ENCODE measurements around the gene ARL9.

DNA sequence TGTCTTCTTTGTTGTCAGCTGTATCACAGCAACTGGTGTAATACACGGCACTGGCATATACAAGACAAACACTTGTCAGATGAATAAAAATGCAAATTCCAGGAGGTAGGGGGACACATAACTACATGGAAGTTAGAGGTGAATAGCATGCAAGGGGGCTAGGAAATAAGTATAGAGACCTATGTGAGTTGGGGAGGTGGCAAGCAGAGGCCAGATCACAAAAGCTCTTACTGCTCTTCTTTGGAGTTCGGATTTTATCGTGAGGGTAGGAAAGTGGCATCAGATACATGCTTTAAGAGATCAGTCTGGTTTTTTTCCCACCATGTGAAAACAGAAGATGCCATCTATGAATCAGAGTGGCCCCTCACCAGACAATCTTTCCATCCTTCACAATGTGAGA is 41.0 kb upstream of the ARL9 start:
- TF ChIP-seq POLR2A (IDR thresholded peaks at IDR 0.05) (no peak), EP300 (IDR thresholded peaks at IDR 0.05) (no peak)
- TF ChIP-seq, protein P1, sequence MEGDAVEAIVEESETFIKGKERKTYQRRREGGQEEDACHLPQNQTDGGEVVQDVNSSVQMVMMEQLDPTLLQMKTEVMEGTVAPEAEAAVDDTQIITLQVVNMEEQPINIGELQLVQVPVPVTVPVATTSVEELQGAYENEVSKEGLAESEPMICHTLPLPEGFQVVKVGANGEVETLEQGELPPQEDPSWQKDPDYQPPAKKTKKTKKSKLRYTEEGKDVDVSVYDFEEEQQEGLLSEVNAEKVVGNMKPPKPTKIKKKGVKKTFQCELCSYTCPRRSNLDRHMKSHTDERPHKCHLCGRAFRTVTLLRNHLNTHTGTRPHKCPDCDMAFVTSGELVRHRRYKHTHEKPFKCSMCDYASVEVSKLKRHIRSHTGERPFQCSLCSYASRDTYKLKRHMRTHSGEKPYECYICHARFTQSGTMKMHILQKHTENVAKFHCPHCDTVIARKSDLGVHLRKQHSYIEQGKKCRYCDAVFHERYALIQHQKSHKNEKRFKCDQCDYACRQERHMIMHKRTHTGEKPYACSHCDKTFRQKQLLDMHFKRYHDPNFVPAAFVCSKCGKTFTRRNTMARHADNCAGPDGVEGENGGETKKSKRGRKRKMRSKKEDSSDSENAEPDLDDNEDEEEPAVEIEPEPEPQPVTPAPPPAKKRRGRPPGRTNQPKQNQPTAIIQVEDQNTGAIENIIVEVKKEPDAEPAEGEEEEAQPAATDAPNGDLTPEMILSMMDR (IDR thresholded peaks at IDR 0.05) = no peak
